ENCODE measurements around the gene CNGA3. TPM values are rescaled to one million over a fixed set of nuclear protein-coding genes. Genes with fewer than 3 reads are reported as not detected.
"Not testable (repeated sequence)": the region's sequence is repeated elsewhere in the genome, so short reads cannot be mapped to it uniquely, and the experiment has no call there.

The CNGA3 gene
- polyA plus RNA-seq, 2 donors, result 0.02 to 0.05 TPM

GRCh38 chr2:98320171-98320570 is 26.1 kb upstream of the CNGA3 start:
- 93% methylated on average over 3 of the region's 3 CpGs for WGBS, 2 donors
- H3K4me1 ChIP-seq (ENCODE audit: control insufficient read depth in 2 of 2, insufficient read depth in 2 of 2, low read length in 1 of 2); H3K36me3 ChIP-seq (ENCODE audit: control insufficient read depth in 2 of 2, insufficient read depth in 2 of 2, low read length in 1 of 2); H3K27me3 ChIP-seq (ENCODE audit: control insufficient read depth in 1 of 2, insufficient read depth in 2 of 2, low read length in 2 of 2); H3K27ac ChIP-seq (ENCODE audit: low read depth in 2 of 2, low read length in 1 of 2); H3K4me3 ChIP-seq (ENCODE audit: low read depth in 1 of 2, low read length in 2 of 2); H3K9me3 ChIP-seq (ENCODE audit: control insufficient read depth in 2 of 2, insufficient read depth in 1 of 2, low read depth in 1 of 2, low read length in 1 of 2): not testable (repeated sequence)

GRCh38 chr2:98324181-98324580 is 22.1 kb upstream of the CNGA3 start:
- Histone ChIP-seq H3K9me3 (ENCODE audit: control insufficient read depth in 2 of 2, insufficient read depth in 1 of 2, low read depth in 1 of 2, low read length in 1 of 2) (peaks cover 4 to 9% of the 10 kb centered on the region in 2 donors), H3K27ac (ENCODE audit: low read depth in 2 of 2, low read length in 1 of 2) (no peak overlapping the region), H3K4me3 (ENCODE audit: low read depth in 1 of 2, low read length in 2 of 2) (no peak overlapping the region), H3K27me3 (ENCODE audit: control insufficient read depth in 1 of 2, insufficient read depth in 2 of 2, low read length in 2 of 2) (no peaks in the 10 kb centered on the region), H3K4me1 (ENCODE audit: control insufficient read depth in 2 of 2, insufficient read depth in 2 of 2, low read length in 1 of 2) (no peaks in the 10 kb centered on the region), H3K36me3 (ENCODE audit: control insufficient read depth in 2 of 2, insufficient read depth in 2 of 2, low read length in 1 of 2) (no peaks in the 10 kb centered on the region)
- WGBS, 2 donors, result 58 to 61% methylated on average over 2 of the region's 2 CpGs

DNA sequence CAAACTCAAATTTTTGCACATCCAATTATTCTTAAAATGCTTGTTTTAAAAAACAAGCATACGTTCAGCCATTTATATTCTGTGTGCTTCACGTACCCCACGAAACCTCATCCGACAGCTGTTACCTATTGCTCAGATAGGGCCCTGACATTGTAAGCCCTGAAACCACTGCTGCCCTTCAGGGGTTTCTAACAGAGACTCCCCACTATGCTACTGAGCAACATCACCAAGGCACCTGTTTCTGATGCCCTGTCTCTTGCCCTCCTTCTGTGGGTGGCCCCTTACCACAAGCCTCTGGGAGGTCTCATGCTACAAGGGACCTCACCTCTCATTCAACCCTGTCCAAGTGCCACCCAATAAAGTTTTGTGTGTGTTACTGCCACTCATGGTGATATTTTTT is 18.5 kb upstream of the CNGA3 start:
- no peaks in the 10 kb centered on the region for H3K36me3 ChIP-seq (ENCODE audit: control insufficient read depth in 2 of 2, insufficient read depth in 2 of 2, low read length in 1 of 2)
- H3K4me3 ChIP-seq (ENCODE audit: low read depth in 1 of 2, low read length in 2 of 2), result no peak overlapping the region
- H3K27me3 ChIP-seq (ENCODE audit: control insufficient read depth in 1 of 2, insufficient read depth in 2 of 2, low read length in 2 of 2), result no peaks in the 10 kb centered on the region
- no peak overlapping the region for H3K27ac ChIP-seq (ENCODE audit: low read depth in 2 of 2, low read length in 1 of 2)
- H3K9me3 ChIP-seq (ENCODE audit: control insufficient read depth in 2 of 2, insufficient read depth in 1 of 2, low read depth in 1 of 2, low read length in 1 of 2), result no peaks in the 10 kb centered on the region
- WGBS, 2 donors, result 93 to 94% methylated on average over 4 of the region's 4 CpGs
- no peaks in the 10 kb centered on the region for H3K4me1 ChIP-seq (ENCODE audit: control insufficient read depth in 2 of 2, insufficient read depth in 2 of 2, low read length in 1 of 2)

DNA sequence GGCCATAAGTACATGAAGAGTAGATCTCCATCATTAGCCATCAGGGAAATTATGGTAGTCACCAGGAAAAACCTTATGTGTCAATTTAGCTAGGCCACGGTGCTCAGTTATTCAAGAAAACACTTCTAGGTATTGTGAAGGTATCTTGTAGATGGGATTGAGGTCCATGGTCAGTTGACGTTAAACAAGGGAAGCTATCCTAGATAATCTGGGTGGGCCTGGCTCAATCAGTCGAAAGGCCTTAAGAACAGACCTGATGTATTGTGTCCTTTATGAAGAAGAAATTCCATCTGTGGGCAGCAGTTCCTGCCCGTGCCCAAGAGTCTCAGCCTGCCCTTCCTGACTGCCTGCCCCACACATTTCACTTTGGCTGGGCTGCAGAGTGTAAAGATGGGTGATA is 16.7 kb upstream of the CNGA3 start:
- Histone ChIP-seq H3K4me3 (ENCODE audit: low read depth in 1 of 2, low read length in 2 of 2) (no peak overlapping the region), H3K27ac (ENCODE audit: low read depth in 2 of 2, low read length in 1 of 2) (no peak overlapping the region), H3K36me3 (ENCODE audit: control insufficient read depth in 2 of 2, insufficient read depth in 2 of 2, low read length in 1 of 2) (no peaks in the 10 kb centered on the region), H3K4me1 (ENCODE audit: control insufficient read depth in 2 of 2, insufficient read depth in 2 of 2, low read length in 1 of 2) (no peaks in the 10 kb centered on the region), H3K9me3 (ENCODE audit: control insufficient read depth in 2 of 2, insufficient read depth in 1 of 2, low read depth in 1 of 2, low read length in 1 of 2) (no peaks in the 10 kb centered on the region), H3K27me3 (ENCODE audit: control insufficient read depth in 1 of 2, insufficient read depth in 2 of 2, low read length in 2 of 2) (no peaks in the 10 kb centered on the region)
- 83 to 87% methylated on average over 4 of the region's 4 CpGs for WGBS, 2 donors

- H3K4me3 ChIP-seq (ENCODE audit: low read depth in 1 of 2, low read length in 2 of 2), result no peak overlapping the region
- H3K27ac ChIP-seq (ENCODE audit: low read depth in 2 of 2, low read length in 1 of 2), result no peak overlapping the region
- WGBS, 2 donors, result 83% methylated on average over 5 of the region's 5 CpGs
- H3K36me3 ChIP-seq (ENCODE audit: control insufficient read depth in 2 of 2, insufficient read depth in 2 of 2, low read length in 1 of 2), result no peaks in the 10 kb centered on the region
- no peaks in the 10 kb centered on the region for H3K27me3 ChIP-seq (ENCODE audit: control insufficient read depth in 1 of 2, insufficient read depth in 2 of 2, low read length in 2 of 2)
- no peaks in the 10 kb centered on the region for H3K4me1 ChIP-seq (ENCODE audit: control insufficient read depth in 2 of 2, insufficient read depth in 2 of 2, low read length in 1 of 2)
- no peaks in the 10 kb centered on the region for H3K9me3 ChIP-seq (ENCODE audit: control insufficient read depth in 2 of 2, insufficient read depth in 1 of 2, low read depth in 1 of 2, low read length in 1 of 2)
Observed at GRCh38 chr2:98332989-98333388, 13.3 kb upstream of the CNGA3 start.

DNA sequence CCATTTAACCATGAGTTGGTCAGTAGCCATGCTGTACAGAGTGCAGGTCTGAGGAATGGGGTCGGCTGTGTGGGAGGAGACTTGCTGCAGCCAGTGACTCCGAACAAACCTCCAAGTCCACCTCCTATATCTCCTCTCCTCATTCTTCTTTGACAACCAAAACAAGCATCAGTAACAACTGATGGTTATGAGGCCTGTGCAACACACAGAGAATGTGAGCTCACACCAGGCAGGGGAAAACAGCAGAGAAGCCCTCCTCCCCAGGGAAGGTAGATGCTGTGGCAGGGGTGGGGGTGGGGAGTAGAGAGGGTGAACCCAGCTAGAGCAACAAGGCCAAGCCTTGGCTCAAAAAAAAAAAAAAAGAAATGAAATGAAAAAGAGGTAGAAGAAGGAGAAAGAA is 12.3 kb upstream of the CNGA3 start:
- Histone ChIP-seq H3K36me3 (ENCODE audit: control insufficient read depth in 2 of 2, insufficient read depth in 2 of 2, low read length in 1 of 2) (no peaks in the 10 kb centered on the region), H3K27ac (ENCODE audit: low read depth in 2 of 2, low read length in 1 of 2) (no peak overlapping the region), H3K9me3 (ENCODE audit: control insufficient read depth in 2 of 2, insufficient read depth in 1 of 2, low read depth in 1 of 2, low read length in 1 of 2) (no peaks in the 10 kb centered on the region), H3K27me3 (ENCODE audit: control insufficient read depth in 1 of 2, insufficient read depth in 2 of 2, low read length in 2 of 2) (no peaks in the 10 kb centered on the region), H3K4me1 (ENCODE audit: control insufficient read depth in 2 of 2, insufficient read depth in 2 of 2, low read length in 1 of 2) (no peaks in the 10 kb centered on the region), H3K4me3 (ENCODE audit: low read depth in 1 of 2, low read length in 2 of 2) (no peak overlapping the region)
- 53 to 72% methylated on average over 2 of the region's 2 CpGs for WGBS, 2 donors

DNA sequence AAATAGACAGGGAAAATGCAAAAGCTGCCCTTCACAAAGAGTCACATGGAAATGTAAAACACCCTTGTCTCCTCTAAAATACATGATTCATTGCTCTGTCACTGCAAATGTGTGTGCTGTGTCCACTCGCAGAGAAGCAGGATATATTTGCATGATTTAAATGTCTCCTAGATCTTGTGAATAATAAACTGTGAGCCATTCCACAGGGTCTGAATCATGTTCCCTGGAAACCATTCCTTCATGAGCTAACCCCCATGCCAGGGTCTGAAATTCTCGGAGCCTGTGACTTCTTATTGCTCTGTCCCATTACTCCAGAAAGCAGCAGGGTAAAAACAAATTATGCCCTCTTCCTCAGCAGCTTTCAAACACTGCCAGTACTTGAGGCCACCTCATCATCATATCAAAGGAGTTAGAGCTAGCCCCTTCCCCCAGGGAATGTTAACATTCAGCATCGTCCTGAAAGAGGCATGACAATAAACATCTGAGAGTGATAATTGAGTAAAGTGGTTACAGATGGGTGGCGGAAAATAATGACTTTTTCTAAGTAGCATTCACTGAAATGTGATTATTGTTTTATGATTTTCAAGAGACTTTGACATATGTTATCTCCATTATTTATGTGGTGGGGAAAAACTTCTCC is 11.7 kb upstream of the CNGA3 start:
- peaks cover 0 to 2% of the 10 kb centered on the region in 2 donors for H3K9me3 ChIP-seq (ENCODE audit: control insufficient read depth in 2 of 2, insufficient read depth in 1 of 2, low read depth in 1 of 2, low read length in 1 of 2)
- H3K4me1 ChIP-seq (ENCODE audit: control insufficient read depth in 2 of 2, insufficient read depth in 2 of 2, low read length in 1 of 2), result no peaks in the 10 kb centered on the region
- no peaks in the 10 kb centered on the region for H3K36me3 ChIP-seq (ENCODE audit: control insufficient read depth in 2 of 2, insufficient read depth in 2 of 2, low read length in 1 of 2)
- H3K27ac ChIP-seq (ENCODE audit: low read depth in 2 of 2, low read length in 1 of 2), result no peak overlapping the region
- H3K27me3 ChIP-seq (ENCODE audit: control insufficient read depth in 1 of 2, insufficient read depth in 2 of 2, low read length in 2 of 2), result no peaks in the 10 kb centered on the region
- 28 to 29% methylated on average over 4 of the region's 4 CpGs for WGBS, 2 donors
- no peak overlapping the region for H3K4me3 ChIP-seq (ENCODE audit: low read depth in 1 of 2, low read length in 2 of 2)

DNA sequence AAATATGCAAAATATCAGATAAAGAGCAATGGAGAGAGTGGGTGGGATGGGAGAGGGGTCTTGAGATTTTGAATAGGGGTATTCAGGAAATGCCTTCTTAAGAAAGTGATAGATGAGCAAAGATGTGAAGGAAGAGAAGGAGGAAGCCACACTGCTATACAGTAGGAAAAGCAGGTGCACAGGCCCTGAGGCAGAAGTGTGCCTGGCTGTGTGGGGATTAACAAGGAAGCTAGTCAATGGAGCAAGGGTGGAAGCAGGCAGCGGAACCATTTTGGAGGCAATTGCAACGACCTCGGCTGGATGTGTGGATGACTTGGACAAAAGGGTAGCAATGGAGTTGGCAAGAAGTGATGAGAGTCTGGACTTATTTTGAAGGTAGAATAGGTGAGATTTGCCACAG is 11.0 kb upstream of the CNGA3 start:
- H3K27me3 ChIP-seq (ENCODE audit: control insufficient read depth in 1 of 2, insufficient read depth in 2 of 2, low read length in 2 of 2), result no peaks in the 10 kb centered on the region
- WGBS, 2 donors, result 79 to 88% methylated on average over 3 of the region's 3 CpGs
- H3K4me3 ChIP-seq (ENCODE audit: low read depth in 1 of 2, low read length in 2 of 2), result no peak overlapping the region
- no peaks in the 10 kb centered on the region for H3K36me3 ChIP-seq (ENCODE audit: control insufficient read depth in 2 of 2, insufficient read depth in 2 of 2, low read length in 1 of 2)
- H3K27ac ChIP-seq (ENCODE audit: low read depth in 2 of 2, low read length in 1 of 2), result no peak overlapping the region
- no peaks in the 10 kb centered on the region for H3K4me1 ChIP-seq (ENCODE audit: control insufficient read depth in 2 of 2, insufficient read depth in 2 of 2, low read length in 1 of 2)
- H3K9me3 ChIP-seq (ENCODE audit: control insufficient read depth in 2 of 2, insufficient read depth in 1 of 2, low read depth in 1 of 2, low read length in 1 of 2), result peaks cover 0 to 6% of the 10 kb centered on the region in 2 donors

- no peak overlapping the region for H3K4me3 ChIP-seq (ENCODE audit: low read depth in 1 of 2, low read length in 2 of 2)
- WGBS, 2 donors, result 86 to 92% methylated on average over 2 of the region's 2 CpGs
Observed at GRCh38 chr2:98341241-98341640, 5.0 kb upstream of the CNGA3 start.

DNA sequence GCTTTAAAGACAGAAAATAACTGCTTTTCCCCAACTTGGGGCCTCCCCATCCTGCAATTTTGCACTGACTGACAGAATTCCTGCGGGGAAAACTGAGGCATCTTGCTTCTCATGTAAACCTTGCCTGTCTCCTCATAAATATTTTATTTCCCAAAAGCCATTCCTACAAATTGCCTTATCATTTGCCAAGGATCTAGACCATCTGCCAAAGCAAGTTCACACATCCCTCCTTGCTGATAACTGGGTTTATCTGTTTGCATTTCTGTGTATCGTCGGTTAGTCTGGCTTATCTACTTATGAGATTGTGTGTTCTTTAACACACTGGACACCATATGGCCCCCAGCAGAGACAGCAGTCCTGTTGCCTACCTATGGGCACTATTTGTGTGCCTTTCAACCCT is 3.0 kb upstream of the CNGA3 start:
- Histone ChIP-seq H3K4me3 (ENCODE audit: low read depth in 1 of 2, low read length in 2 of 2) (no peak overlapping the region), H3K27ac (ENCODE audit: low read depth in 2 of 2, low read length in 1 of 2) (no peak overlapping the region), H3K4me1 (ENCODE audit: control insufficient read depth in 2 of 2, insufficient read depth in 2 of 2, low read length in 1 of 2) (peaks cover 5 to 6% of the 10 kb centered on the region in 2 donors), H3K27me3 (ENCODE audit: control insufficient read depth in 1 of 2, insufficient read depth in 2 of 2, low read length in 2 of 2) (peaks cover 8 to 20% of the 10 kb centered on the region in 2 donors), H3K9me3 (ENCODE audit: control insufficient read depth in 2 of 2, insufficient read depth in 1 of 2, low read depth in 1 of 2, low read length in 1 of 2) (peaks cover 0 to 11% of the 10 kb centered on the region in 2 donors), H3K36me3 (ENCODE audit: control insufficient read depth in 2 of 2, insufficient read depth in 2 of 2, low read length in 1 of 2) (no peaks in the 10 kb centered on the region)
- 59 to 60% methylated on average over 3 of the region's 3 CpGs for WGBS, 2 donors

More at GRCh38 chr2:98341241-98341640, 5.0 kb upstream of the CNGA3 start:
- Histone ChIP-seq H3K27ac (ENCODE audit: low read depth in 2 of 2, low read length in 1 of 2) (no peak overlapping the region), H3K4me1 (ENCODE audit: control insufficient read depth in 2 of 2, insufficient read depth in 2 of 2, low read length in 1 of 2) (peaks cover 0 to under 1% of the 10 kb centered on the region in 2 donors), H3K36me3 (ENCODE audit: control insufficient read depth in 2 of 2, insufficient read depth in 2 of 2, low read length in 1 of 2) (no peaks in the 10 kb centered on the region), H3K27me3 (ENCODE audit: control insufficient read depth in 1 of 2, insufficient read depth in 2 of 2, low read length in 2 of 2) (peaks cover 2 to 4% of the 10 kb centered on the region in 2 donors), H3K9me3 (ENCODE audit: control insufficient read depth in 2 of 2, insufficient read depth in 1 of 2, low read depth in 1 of 2, low read length in 1 of 2) (peaks cover 0 to 6% of the 10 kb centered on the region in 2 donors)
